ENCODE results near the gene GRID2IP.

DNA sequence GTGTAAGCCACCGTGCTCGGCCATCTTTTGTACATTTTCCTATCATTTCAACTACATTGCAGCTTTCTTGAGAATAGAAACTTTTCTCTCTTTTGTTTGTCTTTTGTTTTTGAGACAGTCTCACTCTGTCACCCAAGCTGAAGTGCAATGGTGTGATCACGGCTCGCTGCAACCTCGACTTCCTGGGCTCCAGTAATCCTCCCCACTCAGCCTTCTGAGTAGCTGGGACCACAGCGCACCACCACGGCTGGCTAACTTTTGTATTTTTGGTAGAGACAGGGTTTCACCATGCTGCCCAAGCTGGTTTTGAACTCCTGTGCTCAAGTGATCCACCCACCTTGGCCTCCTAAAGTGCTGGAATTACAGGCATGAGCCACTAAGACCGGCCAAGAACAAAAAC, 72.2 kb downstream of the GRID2IP start:
- TF ChIP-seq SUZ12 (IDR thresholded peaks at IDR 0.05; ENCODE audit: unreplicated experiment), result no peak
- no peak for TF ChIP-seq RCOR1 (conservative IDR thresholded peaks at IDR 0.05; ENCODE audit: low read depth, low read length)
- no peak for TF ChIP-seq ETV6 (conservative IDR thresholded peaks at IDR 0.05 in 1 of 2, IDR thresholded peaks at IDR 0.05 in 1 of 2; ENCODE audit: borderline replicate concordance in 1 of 2, low read depth in 1 of 2)
- TF ChIP-seq POLR2AphosphoS5 (IDR thresholded peaks at IDR 0.05; ENCODE audit: low read length), result no peak
- TF ChIP-seq EP300 (IDR thresholded peaks at IDR 0.05; ENCODE audit: borderline replicate concordance in 1 of 2, control insufficient read depth in 1 of 2, low read depth in 2 of 2, low read length in 2 of 2), result no peak
- TF ChIP-seq TAF1 (IDR thresholded peaks at IDR 0.05; ENCODE audit: borderline replicate concordance, low read depth, low read length), result no peak
- TF ChIP-seq, protein P1, sequence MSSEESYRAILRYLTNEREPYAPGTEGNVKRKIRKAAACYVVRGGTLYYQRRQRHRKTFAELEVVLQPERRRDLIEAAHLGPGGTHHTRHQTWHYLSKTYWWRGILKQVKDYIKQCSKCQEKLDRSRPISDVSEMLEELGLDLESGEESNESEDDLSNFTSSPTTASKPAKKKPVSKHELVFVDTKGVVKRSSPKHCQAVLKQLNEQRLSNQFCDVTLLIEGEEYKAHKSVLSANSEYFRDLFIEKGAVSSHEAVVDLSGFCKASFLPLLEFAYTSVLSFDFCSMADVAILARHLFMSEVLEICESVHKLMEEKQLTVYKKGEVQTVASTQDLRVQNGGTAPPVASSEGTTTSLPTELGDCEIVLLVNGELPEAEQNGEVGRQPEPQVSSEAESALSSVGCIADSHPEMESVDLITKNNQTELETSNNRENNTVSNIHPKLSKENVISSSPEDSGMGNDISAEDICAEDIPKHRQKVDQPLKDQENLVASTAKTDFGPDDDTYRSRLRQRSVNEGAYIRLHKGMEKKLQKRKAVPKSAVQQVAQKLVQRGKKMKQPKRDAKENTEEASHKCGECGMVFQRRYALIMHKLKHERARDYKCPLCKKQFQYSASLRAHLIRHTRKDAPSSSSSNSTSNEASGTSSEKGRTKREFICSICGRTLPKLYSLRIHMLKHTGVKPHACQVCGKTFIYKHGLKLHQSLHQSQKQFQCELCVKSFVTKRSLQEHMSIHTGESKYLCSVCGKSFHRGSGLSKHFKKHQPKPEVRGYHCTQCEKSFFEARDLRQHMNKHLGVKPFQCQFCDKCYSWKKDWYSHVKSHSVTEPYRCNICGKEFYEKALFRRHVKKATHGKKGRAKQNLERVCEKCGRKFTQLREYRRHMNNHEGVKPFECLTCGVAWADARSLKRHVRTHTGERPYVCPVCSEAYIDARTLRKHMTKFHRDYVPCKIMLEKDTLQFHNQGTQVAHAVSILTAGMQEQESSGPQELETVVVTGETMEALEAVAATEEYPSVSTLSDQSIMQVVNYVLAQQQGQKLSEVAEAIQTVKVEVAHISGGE (CRISPR knock-in tag; IDR thresholded peaks at IDR 0.05), result no peak
- TF ChIP-seq, protein P2, sequence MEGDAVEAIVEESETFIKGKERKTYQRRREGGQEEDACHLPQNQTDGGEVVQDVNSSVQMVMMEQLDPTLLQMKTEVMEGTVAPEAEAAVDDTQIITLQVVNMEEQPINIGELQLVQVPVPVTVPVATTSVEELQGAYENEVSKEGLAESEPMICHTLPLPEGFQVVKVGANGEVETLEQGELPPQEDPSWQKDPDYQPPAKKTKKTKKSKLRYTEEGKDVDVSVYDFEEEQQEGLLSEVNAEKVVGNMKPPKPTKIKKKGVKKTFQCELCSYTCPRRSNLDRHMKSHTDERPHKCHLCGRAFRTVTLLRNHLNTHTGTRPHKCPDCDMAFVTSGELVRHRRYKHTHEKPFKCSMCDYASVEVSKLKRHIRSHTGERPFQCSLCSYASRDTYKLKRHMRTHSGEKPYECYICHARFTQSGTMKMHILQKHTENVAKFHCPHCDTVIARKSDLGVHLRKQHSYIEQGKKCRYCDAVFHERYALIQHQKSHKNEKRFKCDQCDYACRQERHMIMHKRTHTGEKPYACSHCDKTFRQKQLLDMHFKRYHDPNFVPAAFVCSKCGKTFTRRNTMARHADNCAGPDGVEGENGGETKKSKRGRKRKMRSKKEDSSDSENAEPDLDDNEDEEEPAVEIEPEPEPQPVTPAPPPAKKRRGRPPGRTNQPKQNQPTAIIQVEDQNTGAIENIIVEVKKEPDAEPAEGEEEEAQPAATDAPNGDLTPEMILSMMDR (IDR thresholded peaks at IDR 0.05 in 2 of 3, conservative IDR thresholded peaks at IDR 0.05 in 1 of 3; ENCODE audit: control insufficient read depth in 2 of 3, extremely low read depth in 1 of 3, insufficient read depth in 1 of 3, low read depth in 3 of 3, low read length in 3 of 3), result no peak
- no peak for TF ChIP-seq RELA (IDR thresholded peaks at IDR 0.05; ENCODE audit: borderline replicate concordance, partially characterized antibody)
- no peak for TF ChIP-seq SIN3A (IDR thresholded peaks at IDR 0.05; ENCODE audit: low read depth, low read length)

All from GM12878 (cell line).